ENCODE measurements around the gene CBX7.

CBX7 gene

GRCh38 chr22:39117585-39118191, 34.8 kb downstream of the CBX7 start:
- Histone ChIP-seq H3K27ac (ENCODE audit: low read length, poor library complexity, severe bottlenecking) (no peak overlapping the region), H3K9me3 (ENCODE audit: control insufficient read depth, low read length) (no peaks in the 10 kb centered on the region), H2AK5ac (ENCODE audit: low read length, severe bottlenecking) (no peak overlapping the region), H3K79me1 (replicated peaks; ENCODE audit: low read length, poor library complexity, severe bottlenecking) (no peaks in the 10 kb centered on the region), H3K23ac (ENCODE audit: low read length in 2 of 2) (no peak overlapping the region), H2BK12ac (ENCODE audit: low read length in 2 of 2) (no peak overlapping the region), H3K27me3 (ENCODE audit: control insufficient read depth in 1 of 2, insufficient read depth in 1 of 2, low read length in 2 of 2) (peaks cover 36 to 52% of the 10 kb centered on the region in 2 experiments), H3K9ac (ENCODE audit: low read length) (no peak overlapping the region), H3K4me1 (ENCODE audit: control insufficient read depth, insufficient read depth, low read depth, low read length) (peaks cover 5% of the 10 kb centered on the region), H3K18ac (ENCODE audit: low read depth in 1 of 2, low read length in 2 of 2) (no peak overlapping the region), H3K36me3 (ENCODE audit: control insufficient read depth in 1 of 2, insufficient read depth in 2 of 2, low read depth in 1 of 2, low read length in 2 of 2) (no peaks in the 10 kb centered on the region), H4K91ac (ENCODE audit: low read length) (no peak overlapping the region), H2BK120ac (ENCODE audit: low read depth, low read length) (no peak overlapping the region), H3K4ac (ENCODE audit: low read depth in 1 of 2, low read length in 2 of 2) (no peak overlapping the region), H2BK5ac (ENCODE audit: low read depth, low read length, poor library complexity, severe bottlenecking) (no peak overlapping the region), H2BK15ac (ENCODE audit: low read depth, poor library complexity, severe bottlenecking) (no peak overlapping the region), H2AFZ (ENCODE audit: low read depth, low read length) (no peak overlapping the region), H3K14ac (ENCODE audit: low read length in 2 of 2) (no peak overlapping the region), H4K8ac (ENCODE audit: low read length) (no peak overlapping the region), H3K4me3 (ENCODE audit: insufficient read depth in 1 of 2, low read depth in 1 of 2, low read length in 2 of 2) (no peak overlapping the region), H3K4me2 (ENCODE audit: low read length, poor library complexity, severe bottlenecking) (no peak overlapping the region)
- 84% methylated on average over 14 of the region's 14 CpGs for WGBS
- DNase-seq = peak; percentile 54

GRCh38 chr22:39115977-39116621, 36.4 kb downstream of the CBX7 start:
- Histone ChIP-seq H2BK15ac (ENCODE audit: low read depth, poor library complexity, severe bottlenecking) (no peak overlapping the region), H3K79me1 (replicated peaks; ENCODE audit: low read length, poor library complexity, severe bottlenecking) (no peaks in the 10 kb centered on the region), H4K8ac (ENCODE audit: low read length) (no peak overlapping the region), H2BK12ac (ENCODE audit: low read length in 2 of 2) (no peak overlapping the region), H2AFZ (ENCODE audit: low read depth, low read length) (no peak overlapping the region), H3K9ac (ENCODE audit: low read length) (no peak overlapping the region), H3K27me3 (ENCODE audit: control insufficient read depth in 1 of 2, insufficient read depth in 1 of 2, low read length in 2 of 2) (peaks cover 39 to 55% of the 10 kb centered on the region in 2 experiments), H3K18ac (ENCODE audit: low read depth in 1 of 2, low read length in 2 of 2) (no peak overlapping the region), H3K9me3 (ENCODE audit: control insufficient read depth, low read length) (no peaks in the 10 kb centered on the region), H4K91ac (ENCODE audit: low read length) (no peak overlapping the region), H3K14ac (ENCODE audit: low read length in 2 of 2) (no peak overlapping the region), H2BK5ac (ENCODE audit: low read depth, low read length, poor library complexity, severe bottlenecking) (no peak overlapping the region), H2AK5ac (ENCODE audit: low read length, severe bottlenecking) (no peak overlapping the region), H3K36me3 (ENCODE audit: control insufficient read depth in 1 of 2, insufficient read depth in 2 of 2, low read depth in 1 of 2, low read length in 2 of 2) (no peaks in the 10 kb centered on the region), H2BK120ac (ENCODE audit: low read depth, low read length) (no peak overlapping the region), H3K23ac (ENCODE audit: low read length in 2 of 2) (no peak overlapping the region), H3K4me1 (ENCODE audit: control insufficient read depth, insufficient read depth, low read depth, low read length) (peaks cover 5% of the 10 kb centered on the region), H3K27ac (ENCODE audit: low read length, poor library complexity, severe bottlenecking) (no peak overlapping the region), H3K4me3 (ENCODE audit: insufficient read depth in 1 of 2, low read depth in 1 of 2, low read length in 2 of 2) (no peak overlapping the region), H3K4me2 (ENCODE audit: low read length, poor library complexity, severe bottlenecking) (no peak overlapping the region), H3K4ac (ENCODE audit: low read depth in 1 of 2, low read length in 2 of 2) (no peak overlapping the region)
- WGBS = 89% methylated on average over 9 of the region's 9 CpGs
- DNase-seq = no peak

GRCh38 chr22:39115570-39115969, 36.9 kb downstream of the CBX7 start:
- Histone ChIP-seq H3K14ac (ENCODE audit: low read length in 2 of 2) (no peak overlapping the region), H2BK5ac (ENCODE audit: low read depth, low read length, poor library complexity, severe bottlenecking) (no peak overlapping the region), H2AK5ac (ENCODE audit: low read length, severe bottlenecking) (no peak overlapping the region), H2BK15ac (ENCODE audit: low read depth, poor library complexity, severe bottlenecking) (no peak overlapping the region), H3K27me3 (ENCODE audit: control insufficient read depth in 1 of 2, insufficient read depth in 1 of 2, low read length in 2 of 2) (peaks cover 40 to 59% of the 10 kb centered on the region in 2 experiments), H4K8ac (ENCODE audit: low read length) (no peak overlapping the region), H4K91ac (ENCODE audit: low read length) (no peak overlapping the region), H3K23ac (ENCODE audit: low read length in 2 of 2) (no peak overlapping the region), H3K4ac (ENCODE audit: low read depth in 1 of 2, low read length in 2 of 2) (no peak overlapping the region), H3K4me2 (ENCODE audit: low read length, poor library complexity, severe bottlenecking) (no peak overlapping the region), H3K4me3 (ENCODE audit: insufficient read depth in 1 of 2, low read depth in 1 of 2, low read length in 2 of 2) (no peak overlapping the region), H2BK12ac (ENCODE audit: low read length in 2 of 2) (no peak overlapping the region), H3K4me1 (ENCODE audit: control insufficient read depth, insufficient read depth, low read depth, low read length) (peaks cover 5% of the 10 kb centered on the region), H3K18ac (ENCODE audit: low read depth in 1 of 2, low read length in 2 of 2) (no peak overlapping the region), H3K9me3 (ENCODE audit: control insufficient read depth, low read length) (no peaks in the 10 kb centered on the region), H3K9ac (ENCODE audit: low read length) (no peak overlapping the region), H3K79me1 (replicated peaks; ENCODE audit: low read length, poor library complexity, severe bottlenecking) (no peaks in the 10 kb centered on the region), H3K36me3 (ENCODE audit: control insufficient read depth in 1 of 2, insufficient read depth in 2 of 2, low read depth in 1 of 2, low read length in 2 of 2) (no peaks in the 10 kb centered on the region), H3K27ac (ENCODE audit: low read length, poor library complexity, severe bottlenecking) (no peak overlapping the region), H2BK120ac (ENCODE audit: low read depth, low read length) (no peak overlapping the region), H2AFZ (ENCODE audit: low read depth, low read length) (no peak overlapping the region)
- no peak for DNase-seq
- 100% methylated on average over 1 of the region's 2 CpGs for WGBS

- H3K4me3 ChIP-seq (ENCODE audit: insufficient read depth in 1 of 2, low read depth in 1 of 2, low read length in 2 of 2) = no peak overlapping the region
- 3% methylated on average over 5 of the region's 6 CpGs for WGBS
- H3K9me3 ChIP-seq (ENCODE audit: control insufficient read depth, low read length) = no peaks in the 10 kb centered on the region
- H2BK120ac ChIP-seq (ENCODE audit: low read depth, low read length) = no peak overlapping the region
- no peak for DNase-seq
- H3K36me3 ChIP-seq (ENCODE audit: control insufficient read depth in 1 of 2, insufficient read depth in 2 of 2, low read depth in 1 of 2, low read length in 2 of 2) = no peaks in the 10 kb centered on the region
- no peak overlapping the region for H3K4ac ChIP-seq (ENCODE audit: low read depth in 1 of 2, low read length in 2 of 2)
- no peak overlapping the region for H2BK5ac ChIP-seq (ENCODE audit: low read depth, low read length, poor library complexity, severe bottlenecking)
- no peak overlapping the region for H4K91ac ChIP-seq (ENCODE audit: low read length)
- H3K9ac ChIP-seq (ENCODE audit: low read length) = no peak overlapping the region
- no peak overlapping the region for H3K27ac ChIP-seq (ENCODE audit: low read length, poor library complexity, severe bottlenecking)
- no peak overlapping the region for H3K4me2 ChIP-seq (ENCODE audit: low read length, poor library complexity, severe bottlenecking)
- no peak overlapping the region for H3K23ac ChIP-seq (ENCODE audit: low read length in 2 of 2)
- H2BK15ac ChIP-seq (ENCODE audit: low read depth, poor library complexity, severe bottlenecking) = no peak overlapping the region
- no peaks in the 10 kb centered on the region for H3K79me1 ChIP-seq (replicated peaks; ENCODE audit: low read length, poor library complexity, severe bottlenecking)
- no peak overlapping the region for H2AK5ac ChIP-seq (ENCODE audit: low read length, severe bottlenecking)
- no peak overlapping the region for H4K8ac ChIP-seq (ENCODE audit: low read length)
- no peak overlapping the region for H3K14ac ChIP-seq (ENCODE audit: low read length in 2 of 2)
- H2BK12ac ChIP-seq (ENCODE audit: low read length in 2 of 2) = no peak overlapping the region
- H3K18ac ChIP-seq (ENCODE audit: low read depth in 1 of 2, low read length in 2 of 2) = no peak overlapping the region
- no peak overlapping the region for H2AFZ ChIP-seq (ENCODE audit: low read depth, low read length)
- H3K27me3 ChIP-seq (ENCODE audit: control insufficient read depth in 1 of 2, insufficient read depth in 1 of 2, low read length in 2 of 2) = peaks cover 34 to 55% of the 10 kb centered on the region in 2 experiments
- peaks cover 5% of the 10 kb centered on the region for H3K4me1 ChIP-seq (ENCODE audit: control insufficient read depth, insufficient read depth, low read depth, low read length)
Observed at GRCh38 chr22:39114112-39114511, 38.4 kb downstream of the CBX7 start.
